OCI-LY7 (cell line): Measurements from ENCODE around the gene COG8. TPM values are rescaled to one million over a fixed set of nuclear protein-coding genes. Genes with fewer than 3 reads are reported as not detected.
"Not testable (repeated sequence)": the region's sequence is repeated elsewhere in the genome, so short reads cannot be mapped to it uniquely, and the experiment has no call there.

ENCODE experiments used
- BruUV-seq: library from RNA; stranded (reverse); fragments of 400-500 nt; replicated peaks from 2 replicates; lab custom pipeline; 2021; lab: Mats Ljungman, UMichigan
- CTCF ChIA-PET: fragments of 300-600 bp; sonication (Branson Sonifier 250); formaldehyde crosslinking; loops from one replicate; lab custom pipeline; 2022; ENCODE audit warnings: antibody characterized with exemption; ENCODE audit not compliant: unreplicated experiment; lab: Charles Lee
- POLR2A ChIA-PET: fragments of 300-600 bp; sonication (Branson Sonifier 250); formaldehyde crosslinking; loops from one replicate; lab custom pipeline; 2022; ENCODE audit warnings: antibody characterized with exemption; lab: Charles Lee
- DNase-seq: peaks from one replicate; pipeline ENCODE4 v3.0.0-alpha.2; 2015; ENCODE audit warnings: low spot score
- H2AFZ ChIP-seq: fragments of 200-600 bp; sonication (generic), shearing (Covaris generic); 2 replicates; pipeline ENCODE4 v1.6.1; 2014; ENCODE audit warnings: mild to moderate bottlenecking, antibody characterized with exemption, low read length, moderate library complexity
- H3K27ac ChIP-seq: fragments of 200-600 bp; sonication (generic); 2 replicates; pipeline ENCODE4 v1.5.1; 2014; ENCODE audit warnings: mixed run types, low read depth, mild to moderate bottlenecking, moderate library complexity, low read length, inconsistent platforms; ENCODE audit not compliant: poor library complexity, severe bottlenecking
- H3K36me3 ChIP-seq: fragments of 200-600 bp; sonication (generic); 2 replicates; pipeline ENCODE4 v1.6.1; 2014; ENCODE audit warnings: mild to moderate bottlenecking, antibody characterized with exemption, low read length, moderate library complexity, mixed read lengths; ENCODE audit not compliant: insufficient read depth
- H3K4me1 ChIP-seq: fragments of 200-600 bp; sonication (generic); 2 replicates; pipeline ENCODE4 v1.5.1; 2014; ENCODE audit warnings: mild to moderate bottlenecking, low read length; ENCODE audit not compliant: insufficient read depth, poor library complexity, severe bottlenecking
- H3K4me2 ChIP-seq: fragments of 200-600 bp; sonication (generic); 2 replicates; pipeline ENCODE4 v1.6.1; 2014; ENCODE audit warnings: mild to moderate bottlenecking, low read length
- H3K4me3 ChIP-seq: fragments of 200-600 bp; sonication (generic); 2 replicates; pipeline ENCODE4 v1.5.1; 2014; ENCODE audit warnings: mild to moderate bottlenecking, low read depth, low read length; ENCODE audit not compliant: poor library complexity, severe bottlenecking
- H3K79me2 ChIP-seq: fragments of 200-600 bp; sonication (generic); 2 replicates; pipeline ENCODE4 v1.6.1; 2016; ENCODE audit warnings: low read depth, mild to moderate bottlenecking, low read length, moderate library complexity, mixed read lengths; ENCODE audit not compliant: insufficient read depth
- H3K9me2 ChIP-seq: fragments of 200-600 bp; sonication (generic); 2 replicates; pipeline ENCODE4 v1.6.1; 2016; ENCODE audit warnings: mild to moderate bottlenecking, low read length, mixed read lengths; ENCODE audit not compliant: insufficient read depth
- H3K9me3 ChIP-seq: fragments of 200-600 bp; sonication (generic); 2 replicates; pipeline ENCODE4 v1.6.1; 2014; ENCODE audit warnings: mild to moderate bottlenecking, mixed run types, low read length, mixed read lengths
- H4K20me1 ChIP-seq: fragments of 200-600 bp; sonication (generic); 2 replicates; pipeline ENCODE4 v1.6.1; 2014; ENCODE audit warnings: mild to moderate bottlenecking, antibody characterized with exemption, low read length, moderate library complexity, mixed read lengths; ENCODE audit not compliant: insufficient read depth
- CTCF ChIP-seq: fragments of 200-600 bp; sonication (generic); conservative IDR thresholded peaks from 2 replicates; pipeline ENCODE4 v1.5.1; 2014; ENCODE audit warnings: mild to moderate bottlenecking, antibody characterized with exemption, low read length, moderate library complexity, mixed read lengths
- EZH2phosphoT487 ChIP-seq: fragments of 200-600 bp; sonication (generic); IDR thresholded peaks from 2 replicates; pipeline ENCODE4 v1.6.1; 2018; ENCODE audit warnings: low read depth, borderline replicate concordance, mild to moderate bottlenecking, mixed run types, antibody characterized with exemption, low read length, moderate library complexity, mixed read lengths
- intact Hi-C: fragments of 100-400 bp; cut with micrococcal nuclease; formaldehyde crosslinking; loops from one replicate; pipeline ENCODE4 v1.10.0; 2022; ENCODE audit not compliant: unreplicated experiment
- total RNA-seq, 2 experiments: library from RNA; depleted of rRNA in 1 of 2; stranded (reverse); fragments of >200 nt in 1 of 2; shearing (Covaris generic) in 1 of 2; gene quantifications; 2 replicates each; pipeline ENCODE4 v1.2.3, GENCODE V29; 2014 to 2022

The COG8 gene
- total RNA-seq, 2 experiments from 2014 or later = 55.9 to 60.3 TPM

GRCh38 chr16:69365901-69366300, 26.5 kb upstream of the COG8 start:
- Histone ChIP-seq H3K9me3 (0 out of 2 replicates have a peak, but pooled peaks cover 3% of the 10 kb centered on the region), H3K79me2 (peaks cover 8% of the 10 kb centered on the region; the same call in 1 of the 2 replicates), H3K27ac (no peak overlapping the region), H3K4me1 (peaks cover 15% of the 10 kb centered on the region), H3K4me2 (no peak overlapping the region), H4K20me1 (no peaks in the 10 kb centered on the region), H3K36me3 (peaks cover 99% of the 10 kb centered on the region), H3K4me3 (no peak overlapping the region), H3K9me2 (no peaks in the 10 kb centered on the region), H2AFZ (no peak overlapping the region)
- ChIA-PET CTCF (no interaction called here), POLR2A (no interaction called here)
- no peak for TF ChIP-seq CTCF
- TF ChIP-seq EZH2phosphoT487 = no peak
- DNase-seq = no peak
- no TSS peak for BruUV-seq
- intact Hi-C loops = no loop called here

GRCh38 chr16:69364088-69364487, 24.7 kb upstream of the COG8 start:
- Histone ChIP-seq H4K20me1 (no peaks in the 10 kb centered on the region), H3K27ac (no peak overlapping the region), H3K4me2 (no peak overlapping the region), H3K79me2 (no peaks in the 10 kb centered on the region), H3K9me3 (no peaks in the 10 kb centered on the region), H3K4me3 (no peak overlapping the region), H2AFZ (no peak overlapping the region), H3K36me3 (peaks cover 92% of the 10 kb centered on the region), H3K9me2 (no peaks in the 10 kb centered on the region), H3K4me1 (no peaks in the 10 kb centered on the region)
- BruUV-seq = no TSS peak
- POLR2A ChIA-PET = no interaction called here
- no peak for DNase-seq
- intact Hi-C loops = no loop called here
- TF ChIP-seq EZH2phosphoT487 (no peak), CTCF (no peak)
- CTCF ChIA-PET = no interaction called here

GRCh38 chr16:69363281-69363717, 23.9 kb upstream of the COG8 start:
- H3K79me2 ChIP-seq = no peaks in the 10 kb centered on the region
- ChIA-PET CTCF (no interaction called here), POLR2A (no interaction called here)
- H3K36me3 ChIP-seq = peaks cover 84% of the 10 kb centered on the region
- no peak overlapping the region for H3K4me3 ChIP-seq
- H3K9me2 ChIP-seq = no peaks in the 10 kb centered on the region
- H4K20me1 ChIP-seq = no peaks in the 10 kb centered on the region
- no peak overlapping the region for H3K27ac ChIP-seq
- H3K4me2 ChIP-seq = no peak overlapping the region
- no peak overlapping the region for H2AFZ ChIP-seq
- no peaks in the 10 kb centered on the region for H3K9me3 ChIP-seq
- DNase-seq = no peak
- intact Hi-C loops = no loop called here
- TF ChIP-seq EZH2phosphoT487 (no peak), CTCF (no peak)
- BruUV-seq = no TSS peak
- no peaks in the 10 kb centered on the region for H3K4me1 ChIP-seq

GRCh38 chr16:69360070-69360469, 20.7 kb upstream of the COG8 start:
- H3K27ac ChIP-seq, BruUV-seq, DNase-seq, POLR2A ChIA-PET, intact Hi-C loops, H3K4me1 ChIP-seq, H3K4me3 ChIP-seq, H3K4me2 ChIP-seq, CTCF ChIA-PET, H3K9me2 ChIP-seq, H2AFZ ChIP-seq, H3K79me2 ChIP-seq, H4K20me1 ChIP-seq, H3K9me3 ChIP-seq: not testable (repeated sequence)
- peaks cover 76% of the 10 kb centered on the region for H3K36me3 ChIP-seq
